Measurements from ENCODE around the gene UBFD1.
"Not testable (repeated sequence)": the region's sequence is repeated elsewhere in the genome, so short reads cannot be mapped to it uniquely, and the experiment has no call there.

UBFD1 gene

GRCh38 chr16:23610905-23611304 lies 53.4 kb downstream of the UBFD1 start:
- not testable (repeated sequence) for DNase-seq

- no peak for DNase-seq
These were observed 54.4 kb downstream of the UBFD1 start for GRCh38 chr16:23611936-23612335.

- no peak for DNase-seq
These were observed 58.3 kb downstream of the UBFD1 start for GRCh38 chr16:23615805-23616204.
